ENCODE results near the gene LIX1.

Gene LIX1

GRCh38 chr5:97135868-97136267 lies 6.5 kb downstream of the LIX1 start:
- ChIA-PET CTCF (no interaction called here), POLR2A (ENCODE audit: low non-redundant PET) (no interaction called here)
- DNase-seq (ENCODE audit: low spot score) = no peak
- H3K27ac ChIP-seq = no peak overlapping the region
- TF ChIP-seq CTCF (conservative IDR thresholded peaks at IDR 0.05; ENCODE audit: low read depth) = no peak

- DNase-seq (ENCODE audit: low spot score) = no peak
- H3K27ac ChIP-seq = no peak overlapping the region
- TF ChIP-seq CTCF (conservative IDR thresholded peaks at IDR 0.05; ENCODE audit: low read depth) = no peak
- ChIA-PET CTCF (no interaction called here), POLR2A (ENCODE audit: low non-redundant PET) (no interaction called here)
Measured at GRCh38 chr5:97134634-97135033, 7.8 kb downstream of the LIX1 start.

- CTCF ChIA-PET = no interaction called here
- POLR2A ChIA-PET (ENCODE audit: low non-redundant PET) = no interaction called here
- no peak for DNase-seq (ENCODE audit: low spot score)
- H3K27ac ChIP-seq = no peak overlapping the region
- TF ChIP-seq CTCF (conservative IDR thresholded peaks at IDR 0.05; ENCODE audit: low read depth) = no peak
Measured at GRCh38 chr5:97133101-97133500, 9.3 kb downstream of the LIX1 start.

GRCh38 chr5:97131921-97132320 lies 10.5 kb downstream of the LIX1 start:
- H3K27ac ChIP-seq = no peak overlapping the region
- ChIA-PET POLR2A (ENCODE audit: low non-redundant PET) (no interaction called here), CTCF (interaction anchor here (0.7 kb wide), 1 partner anchor 1156 kb away, joined by 3 read pairs; no protein-coding TSS in a partner anchor)
- no peak for DNase-seq (ENCODE audit: low spot score)
- no peak for TF ChIP-seq CTCF (conservative IDR thresholded peaks at IDR 0.05; ENCODE audit: low read depth)

GRCh38 chr5:97131139-97131710 lies 11.2 kb downstream of the LIX1 start:
- DNase-seq (ENCODE audit: low spot score) = no peak
- ChIA-PET CTCF (interaction anchor here (0.7 to 1.1 kb wide), 4 partner anchors 12 to 1155 kb away, joined by 3 read pairs; no protein-coding TSS in a partner anchor), POLR2A (ENCODE audit: low non-redundant PET) (no interaction called here)
- no peak overlapping the region for H3K27ac ChIP-seq
- TF ChIP-seq CTCF (conservative IDR thresholded peaks at IDR 0.05; ENCODE audit: low read depth) = no peak

GRCh38 chr5:97127727-97128126 lies 14.7 kb downstream of the LIX1 start:
- no peak for TF ChIP-seq CTCF (conservative IDR thresholded peaks at IDR 0.05; ENCODE audit: low read depth)
- no peak for DNase-seq (ENCODE audit: low spot score)
- ChIA-PET POLR2A (ENCODE audit: low non-redundant PET) (no interaction called here), CTCF (interaction anchor here (0.7 to 1.2 kb wide), 2 partner anchors 34 to 68 kb away, joined by 3 to 4 read pairs; no protein-coding TSS in a partner anchor)
- H3K27ac ChIP-seq = no peak overlapping the region
